Right ventricle myocardium inferior (tissue), 1 donor: ENCODE data around the gene ADAM8. TPM values are rescaled to one million over a fixed set of nuclear protein-coding genes. Genes with fewer than 3 reads are reported as not detected.
"Not testable (repeated sequence)": the region's sequence is repeated elsewhere in the genome, so short reads cannot be mapped to it uniquely, and the experiment has no call there.

ENCODE experiments used
- ATAC-seq: fragments of 200-7000 bp; cut with Tn5 transposase; one replicate; pipeline ENCODE4 v1.9.1; 2020; ENCODE audit warnings: mild to moderate bottlenecking, moderate library complexity
- DNase-seq: peaks from one replicate; pipeline ENCODE4 v3.0.0; 2021; ENCODE audit errors: missing footprints
- intact Hi-C: fragments of 100-400 bp; cut with DNase I; formaldehyde crosslinking; loops from one replicate; pipeline ENCODE4 v1.11.0; 2022
- long read RNA-seq: library from polyadenylated mRNA; unstranded; transcript quantifications from one replicate; pipeline ENCODE4 v2.0.0, GENCODE V29; 2021
- total RNA-seq: library from RNA; stranded (reverse); fragmentation: NEBNext Ultra II Directional; extraction: Animal tissue kit (Norgen Biotek cat#: 25700); gene quantifications from one replicate; pipeline ENCODE4 v1.2.1, GENCODE V29; 2021
- donor health status: DM: no; HTN: yes; CAD: no; lungs with severe emphysema.

ADAM8 gene
- total RNA-seq = 2.0 TPM
- long read RNA-seq, partial matches to known transcripts = 1 of 2 reads
- long read RNA-seq, other reads (novel, unspliced or antisense) = 0 of 2 reads

DNA sequence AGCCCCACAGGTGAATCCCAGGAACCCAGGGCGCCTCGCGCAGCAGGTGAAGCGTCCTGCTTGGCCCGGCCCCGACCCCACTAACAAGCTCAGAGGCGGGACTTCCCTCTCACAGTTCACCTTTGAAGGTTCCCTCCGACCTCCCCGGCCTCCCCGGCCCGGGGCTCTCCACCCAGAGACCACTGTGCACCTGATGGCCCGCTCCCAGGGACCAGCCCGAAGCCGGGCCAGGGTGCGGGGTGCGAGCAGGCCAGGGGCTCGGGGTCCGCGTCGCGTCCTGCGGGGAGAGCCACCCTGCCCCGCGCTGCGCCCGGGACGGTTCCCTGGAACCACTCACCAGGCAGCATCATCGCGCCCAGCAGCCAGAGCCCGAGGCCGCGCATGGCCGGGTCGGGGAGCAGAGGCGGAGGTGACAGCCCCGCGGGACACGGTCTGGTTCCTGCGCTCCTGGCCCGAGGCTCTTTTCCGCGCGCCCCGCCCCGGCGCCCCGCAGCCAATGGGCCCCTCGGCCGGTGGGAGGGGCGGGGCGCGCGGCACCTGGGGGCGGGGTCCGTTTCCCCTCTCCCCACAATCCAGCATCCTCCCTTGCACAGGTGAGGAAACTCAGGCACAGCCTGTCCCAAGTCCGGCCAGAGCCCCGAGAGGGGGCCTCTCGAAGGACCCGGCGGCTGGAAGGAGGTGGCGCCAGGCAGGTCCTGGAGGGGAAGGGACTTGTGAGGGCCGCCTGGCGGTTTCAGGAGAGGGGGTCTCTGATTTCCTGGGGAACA lies at the start of gene ADAM8:
Gene ADAM8 (minus strand): TSS at position 434 of the 767 bp plus-strand sequence. CDS start 51 bp downstream, at position 383.
- intact Hi-C loops = no loop called here
- DNase-seq (peak; percentile 88), ATAC-seq (peak; percentile 12)

GRCh38 chr10:133326223-133326551 lies 49.5 kb upstream of the ADAM8 start:
- ATAC-seq (no peak), DNase-seq (no peak)
- intact Hi-C loops = loop anchor here (5.0 to 10.0 kb wide), 2 partner anchors 281 to 491 kb away; no protein-coding TSS in a partner anchor

- intact Hi-C loops = loop anchor here (5.0 to 10.0 kb wide), 2 partner anchors 282 to 491 kb away; no protein-coding TSS in a partner anchor
- ATAC-seq (no peak), DNase-seq (no peak)
Observed at GRCh38 chr10:133325440-133326222, 49.0 kb upstream of the ADAM8 start.

DNA sequence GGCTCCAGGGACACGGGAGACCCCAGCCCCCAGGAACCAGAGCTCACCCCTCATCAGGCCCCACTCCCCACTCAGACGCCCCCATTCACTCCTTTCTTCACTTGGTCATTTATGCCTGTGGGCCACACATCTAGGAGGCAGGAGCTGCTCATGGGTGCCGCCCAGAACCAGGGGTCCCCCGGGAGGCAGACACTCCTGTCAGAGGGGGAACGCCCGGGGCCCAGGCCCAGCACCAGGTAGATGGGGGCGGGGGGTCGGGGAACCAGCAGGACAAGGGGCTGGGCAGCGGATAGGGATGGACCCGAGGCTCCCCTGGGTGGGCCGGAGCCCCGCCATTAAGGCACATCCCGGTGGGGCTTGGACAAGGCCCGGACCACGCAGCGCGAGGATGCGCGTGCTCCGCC lies 48.2 kb upstream of the ADAM8 start:
- ATAC-seq = no peak
- intact Hi-C loops = loop anchor here (5.0 to 10.0 kb wide), 2 partner anchors 282 to 490 kb away; no protein-coding TSS in a partner anchor
- DNase-seq = no peak

GRCh38 chr10:133324198-133324792 lies 47.6 kb upstream of the ADAM8 start:
- DNase-seq (no peak), ATAC-seq (peak; percentile 61)
- intact Hi-C loops = loop anchor here (10.0 kb wide), 1 partner anchor 489 kb away; no protein-coding TSS in a partner anchor

- not testable (repeated sequence) for DNase-seq, ATAC-seq
- intact Hi-C loops = loop anchor here (10.0 kb wide), 1 partner anchor 487 kb away; no protein-coding TSS in a partner anchor
Observed at GRCh38 chr10:133322064-133322709, 45.5 kb upstream of the ADAM8 start.

DNA sequence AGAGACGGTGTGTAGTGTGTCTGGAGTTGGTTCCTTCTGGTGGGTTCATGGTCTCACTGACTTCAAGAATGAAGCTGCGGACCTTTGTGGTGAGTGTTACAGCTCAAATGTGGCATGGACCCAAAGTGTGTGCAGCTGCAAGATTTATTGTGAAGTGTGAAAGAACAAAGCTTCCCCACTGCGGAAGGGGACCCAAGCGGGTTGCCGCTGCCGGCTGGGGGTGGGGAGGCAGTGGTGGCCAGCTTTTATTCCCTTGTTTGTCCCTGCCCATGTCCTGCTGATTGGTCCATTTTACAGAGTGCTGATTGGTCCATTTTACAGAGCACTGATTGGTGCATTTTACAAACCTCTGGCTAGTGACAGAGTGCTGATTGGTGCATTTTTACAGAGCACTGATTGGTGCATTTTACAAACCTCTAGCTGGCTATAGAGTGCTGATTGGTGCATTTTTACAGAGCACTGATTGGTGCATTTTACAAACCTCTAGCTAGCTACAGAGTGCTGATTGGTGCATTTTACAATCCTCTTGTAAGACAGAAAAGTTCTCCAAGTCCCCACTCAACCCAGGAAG lies 44.3 kb upstream of the ADAM8 start:
- intact Hi-C loops = loop anchor here (10.0 kb wide), 1 partner anchor 486 kb away; no protein-coding TSS in a partner anchor
- not testable (repeated sequence) for ATAC-seq, DNase-seq

GRCh38 chr10:133318494-133319127 lies 41.9 kb upstream of the ADAM8 start:
- peak; percentile 88 for ATAC-seq
- intact Hi-C loops = no loop called here
- DNase-seq = peak; percentile 80

GRCh38 chr10:133316732-133317131 lies 40.1 kb upstream of the ADAM8 start:
- DNase-seq = no peak
- no peak for ATAC-seq
- intact Hi-C loops = no loop called here

GRCh38 chr10:133316266-133316665 lies 39.6 kb upstream of the ADAM8 start:
- intact Hi-C loops = no loop called here
- DNase-seq (no peak), ATAC-seq (no peak)

GRCh38 chr10:133315847-133316246 lies 39.2 kb upstream of the ADAM8 start:
- no peak for DNase-seq
- intact Hi-C loops = no loop called here
- ATAC-seq = no peak

GRCh38 chr10:133314911-133315310 lies 38.2 kb upstream of the ADAM8 start:
- intact Hi-C loops = no loop called here
- DNase-seq = no peak
- ATAC-seq = no peak

GRCh38 chr10:133313192-133313591 lies 36.5 kb upstream of the ADAM8 start:
- intact Hi-C loops = no loop called here
- ATAC-seq (no peak), DNase-seq (no peak)

DNA sequence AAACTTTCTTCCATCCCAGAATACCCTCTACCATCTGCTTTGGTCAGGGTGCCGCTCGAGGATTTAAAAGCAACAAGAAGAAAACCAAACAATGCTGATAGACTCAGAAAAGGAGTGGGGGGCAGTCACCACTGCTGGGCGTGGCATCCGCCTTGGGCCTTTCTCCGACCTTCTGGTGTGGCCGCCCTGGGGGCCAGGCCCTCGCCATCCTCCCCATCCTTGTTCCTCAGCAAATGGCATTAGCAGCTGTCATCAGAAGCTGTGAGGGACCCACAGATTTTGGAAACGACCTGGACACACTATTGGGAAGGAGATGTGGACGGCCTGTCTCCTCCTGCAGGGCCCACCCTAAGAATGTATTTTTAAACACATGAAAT lies 36.1 kb upstream of the ADAM8 start:
- ATAC-seq = no peak
- DNase-seq = no peak
- intact Hi-C loops = no loop called here

GRCh38 chr10:133312016-133312768 lies 35.5 kb upstream of the ADAM8 start:
- ATAC-seq (no peak), DNase-seq (no peak)
- intact Hi-C loops = no loop called here

GRCh38 chr10:133311570-133311969 lies 34.9 kb upstream of the ADAM8 start:
- intact Hi-C loops = no loop called here
- no peak for ATAC-seq

GRCh38 chr10:133310789-133311188 lies 34.1 kb upstream of the ADAM8 start:
- ATAC-seq (no peak), DNase-seq (no peak)
- intact Hi-C loops = no loop called here

More at GRCh38 chr10:133311570-133311969, 34.9 kb upstream of the ADAM8 start:
- no peak for DNase-seq
